ENCODE measurements around the gene TNFRSF25. TPM values are rescaled to one million over a fixed set of nuclear protein-coding genes. Genes with fewer than 3 reads are reported as not detected.

TNFRSF25 gene
- polyA plus RNA-seq, 1 of the 3 experiments (the other 2 are of a cell fraction): 20.8 TPM

DNA sequence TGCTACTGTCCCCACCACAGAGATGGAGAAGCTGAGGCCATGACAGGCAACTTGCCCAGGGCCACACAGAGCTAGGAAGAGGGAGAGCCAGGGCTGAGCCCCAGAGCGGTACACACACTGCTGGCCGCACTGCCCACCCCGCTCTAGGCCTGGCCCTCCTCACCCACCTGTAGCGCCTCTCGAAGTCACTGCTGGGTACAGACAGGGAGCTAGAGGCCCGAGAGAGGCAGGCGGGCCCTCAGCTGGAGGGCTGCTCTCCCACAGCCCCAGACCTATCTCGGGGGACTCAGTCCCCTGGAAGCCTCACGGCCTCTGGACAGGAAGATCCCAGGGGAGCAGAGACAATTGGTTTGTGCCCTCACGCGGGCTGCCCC is 42.8 kb upstream of the TNFRSF25 start:
- Histone ChIP-seq H3F3A (replicated peaks; ENCODE audit: insufficient read depth) (no peaks in the 10 kb centered on the region), H3K9ac (no peak overlapping the region), H3K9me2 (no peaks in the 10 kb centered on the region), H3K4me2 (no peak overlapping the region), H3K4me1 (ENCODE audit: control insufficient read depth in 1 of 2, insufficient read depth in 2 of 2, low read depth in 1 of 2, low read length in 1 of 2) (peaks cover 0 to 96% of the 10 kb centered on the region in 2 experiments; a peak in 2 of 4 replicates), H3K79me2 (ENCODE audit: insufficient read depth) (no peaks in the 10 kb centered on the region), H4K20me1 (ENCODE audit: insufficient read depth) (no peaks in the 10 kb centered on the region), H3K27me3 (ENCODE audit: insufficient read depth) (no peaks in the 10 kb centered on the region), H3K36me3 (replicated peaks in 1 of 2; ENCODE audit: control insufficient read depth in 1 of 2, insufficient read depth in 2 of 2, low read length in 1 of 2) (no peaks in the 10 kb centered on the region), H3K27ac (ENCODE audit: low read depth in 2 of 2, low read length in 1 of 2) (peak overlapping the region in 1 of 2 experiments; percentile 93; a peak in 2 of 4 replicates), H3K9me3 (no peaks in the 10 kb centered on the region), H3K4me3 (ENCODE audit: low read depth in 2 of 2, low read length in 1 of 2) (no peak overlapping the region), H2AFZ (ENCODE audit: low read depth) (no peak overlapping the region)
- POLR2A ChIA-PET: interaction anchor here (1.0 to 1.2 kb wide), 3 partner anchors 8 to 10 kb away, joined by 3 to 5 read pairs (median 4); no protein-coding TSS in a partner anchor
- TF ChIP-seq, protein P1, sequence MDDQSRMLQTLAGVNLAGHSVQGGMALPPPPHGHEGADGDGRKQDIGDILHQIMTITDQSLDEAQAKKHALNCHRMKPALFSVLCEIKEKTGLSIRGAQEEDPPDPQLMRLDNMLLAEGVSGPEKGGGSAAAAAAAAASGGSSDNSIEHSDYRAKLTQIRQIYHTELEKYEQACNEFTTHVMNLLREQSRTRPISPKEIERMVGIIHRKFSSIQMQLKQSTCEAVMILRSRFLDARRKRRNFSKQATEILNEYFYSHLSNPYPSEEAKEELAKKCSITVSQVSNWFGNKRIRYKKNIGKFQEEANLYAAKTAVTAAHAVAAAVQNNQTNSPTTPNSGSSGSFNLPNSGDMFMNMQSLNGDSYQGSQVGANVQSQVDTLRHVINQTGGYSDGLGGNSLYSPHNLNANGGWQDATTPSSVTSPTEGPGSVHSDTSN (IDR thresholded peaks at IDR 0.05): no peak
- TF ChIP-seq, protein P2, sequence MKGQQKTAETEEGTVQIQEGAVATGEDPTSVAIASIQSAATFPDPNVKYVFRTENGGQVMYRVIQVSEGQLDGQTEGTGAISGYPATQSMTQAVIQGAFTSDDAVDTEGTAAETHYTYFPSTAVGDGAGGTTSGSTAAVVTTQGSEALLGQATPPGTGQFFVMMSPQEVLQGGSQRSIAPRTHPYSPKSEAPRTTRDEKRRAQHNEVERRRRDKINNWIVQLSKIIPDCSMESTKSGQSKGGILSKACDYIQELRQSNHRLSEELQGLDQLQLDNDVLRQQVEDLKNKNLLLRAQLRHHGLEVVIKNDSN (IDR thresholded peaks at IDR 0.05; ENCODE audit: borderline replicate concordance, low read depth): no peak
- no peak for TF ChIP-seq FOSL2 (IDR thresholded peaks at IDR 0.05; ENCODE audit: borderline replicate concordance, low read depth)
- TF ChIP-seq FOXM1 (IDR thresholded peaks at IDR 0.05; ENCODE audit: low read depth): no peak
- TF ChIP-seq, protein P3, sequence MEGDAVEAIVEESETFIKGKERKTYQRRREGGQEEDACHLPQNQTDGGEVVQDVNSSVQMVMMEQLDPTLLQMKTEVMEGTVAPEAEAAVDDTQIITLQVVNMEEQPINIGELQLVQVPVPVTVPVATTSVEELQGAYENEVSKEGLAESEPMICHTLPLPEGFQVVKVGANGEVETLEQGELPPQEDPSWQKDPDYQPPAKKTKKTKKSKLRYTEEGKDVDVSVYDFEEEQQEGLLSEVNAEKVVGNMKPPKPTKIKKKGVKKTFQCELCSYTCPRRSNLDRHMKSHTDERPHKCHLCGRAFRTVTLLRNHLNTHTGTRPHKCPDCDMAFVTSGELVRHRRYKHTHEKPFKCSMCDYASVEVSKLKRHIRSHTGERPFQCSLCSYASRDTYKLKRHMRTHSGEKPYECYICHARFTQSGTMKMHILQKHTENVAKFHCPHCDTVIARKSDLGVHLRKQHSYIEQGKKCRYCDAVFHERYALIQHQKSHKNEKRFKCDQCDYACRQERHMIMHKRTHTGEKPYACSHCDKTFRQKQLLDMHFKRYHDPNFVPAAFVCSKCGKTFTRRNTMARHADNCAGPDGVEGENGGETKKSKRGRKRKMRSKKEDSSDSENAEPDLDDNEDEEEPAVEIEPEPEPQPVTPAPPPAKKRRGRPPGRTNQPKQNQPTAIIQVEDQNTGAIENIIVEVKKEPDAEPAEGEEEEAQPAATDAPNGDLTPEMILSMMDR (IDR thresholded peaks at IDR 0.05): no peak
- TF ChIP-seq SMC3 (IDR thresholded peaks at IDR 0.05; ENCODE audit: low read depth, low read length): no peak
- no peak for TF ChIP-seq ELF1 (IDR thresholded peaks at IDR 0.05)
- no peak for TF ChIP-seq RXRA (IDR thresholded peaks at IDR 0.05; ENCODE audit: borderline replicate concordance, low read depth)
- TF ChIP-seq GABPA (IDR thresholded peaks at IDR 0.05; ENCODE audit: low read depth): no peak
- TF ChIP-seq, protein P4, sequence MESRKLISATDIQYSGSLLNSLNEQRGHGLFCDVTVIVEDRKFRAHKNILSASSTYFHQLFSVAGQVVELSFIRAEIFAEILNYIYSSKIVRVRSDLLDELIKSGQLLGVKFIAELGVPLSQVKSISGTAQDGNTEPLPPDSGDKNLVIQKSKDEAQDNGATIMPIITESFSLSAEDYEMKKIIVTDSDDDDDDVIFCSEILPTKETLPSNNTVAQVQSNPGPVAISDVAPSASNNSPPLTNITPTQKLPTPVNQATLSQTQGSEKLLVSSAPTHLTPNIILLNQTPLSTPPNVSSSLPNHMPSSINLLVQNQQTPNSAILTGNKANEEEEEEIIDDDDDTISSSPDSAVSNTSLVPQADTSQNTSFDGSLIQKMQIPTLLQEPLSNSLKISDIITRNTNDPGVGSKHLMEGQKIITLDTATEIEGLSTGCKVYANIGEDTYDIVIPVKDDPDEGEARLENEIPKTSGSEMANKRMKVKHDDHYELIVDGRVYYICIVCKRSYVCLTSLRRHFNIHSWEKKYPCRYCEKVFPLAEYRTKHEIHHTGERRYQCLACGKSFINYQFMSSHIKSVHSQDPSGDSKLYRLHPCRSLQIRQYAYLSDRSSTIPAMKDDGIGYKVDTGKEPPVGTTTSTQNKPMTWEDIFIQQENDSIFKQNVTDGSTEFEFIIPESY (IDR thresholded peaks at IDR 0.05; ENCODE audit: borderline replicate concordance, low read depth): no peak
- TF ChIP-seq NFIC (IDR thresholded peaks at IDR 0.05; ENCODE audit: borderline replicate concordance): no peak
- no peak for TF ChIP-seq MEF2A (IDR thresholded peaks at IDR 0.05; ENCODE audit: borderline replicate concordance, low read depth)
- no peak for TF ChIP-seq RFX5 (IDR thresholded peaks at IDR 0.05; ENCODE audit: low read length)
- CTCF ChIA-PET: interaction anchor here (1.0 to 17.4 kb wide), 4 partner anchors 15 to 25 kb away, joined by 3 to 211 read pairs (median 4); partner anchors contain the start of gene PLEKHG5
- DNase-seq: peak; percentile 17
- WGBS (ENCODE audit: low lambda C conversion rate): no CpG with 5 or more reads among the region's 11 CpGs
